Loucy (cell line): ENCODE results near the gene ZFP90.

ENCODE experiments used
- EZH2phosphoT487 ChIP-seq: fragments of 200-600 bp; IDR thresholded peaks from 2 replicates; pipeline ENCODE4 v1.6.1; 2018; ENCODE audit warnings: antibody characterized with exemption, mild to moderate bottlenecking, moderate library complexity, borderline replicate concordance
- TF ChIP-seq, protein P1 (sequence below): fragments of 200-600 bp; sonication (generic); conservative IDR thresholded peaks from 2 replicates; pipeline ENCODE4 v1.5.1; 2014; ENCODE audit warnings: mild to moderate bottlenecking, antibody characterized with exemption, low read length

GRCh38 chr16:68526143-68526781 is 12.8 kb upstream of the ZFP90 start:
- TF ChIP-seq, protein P1, sequence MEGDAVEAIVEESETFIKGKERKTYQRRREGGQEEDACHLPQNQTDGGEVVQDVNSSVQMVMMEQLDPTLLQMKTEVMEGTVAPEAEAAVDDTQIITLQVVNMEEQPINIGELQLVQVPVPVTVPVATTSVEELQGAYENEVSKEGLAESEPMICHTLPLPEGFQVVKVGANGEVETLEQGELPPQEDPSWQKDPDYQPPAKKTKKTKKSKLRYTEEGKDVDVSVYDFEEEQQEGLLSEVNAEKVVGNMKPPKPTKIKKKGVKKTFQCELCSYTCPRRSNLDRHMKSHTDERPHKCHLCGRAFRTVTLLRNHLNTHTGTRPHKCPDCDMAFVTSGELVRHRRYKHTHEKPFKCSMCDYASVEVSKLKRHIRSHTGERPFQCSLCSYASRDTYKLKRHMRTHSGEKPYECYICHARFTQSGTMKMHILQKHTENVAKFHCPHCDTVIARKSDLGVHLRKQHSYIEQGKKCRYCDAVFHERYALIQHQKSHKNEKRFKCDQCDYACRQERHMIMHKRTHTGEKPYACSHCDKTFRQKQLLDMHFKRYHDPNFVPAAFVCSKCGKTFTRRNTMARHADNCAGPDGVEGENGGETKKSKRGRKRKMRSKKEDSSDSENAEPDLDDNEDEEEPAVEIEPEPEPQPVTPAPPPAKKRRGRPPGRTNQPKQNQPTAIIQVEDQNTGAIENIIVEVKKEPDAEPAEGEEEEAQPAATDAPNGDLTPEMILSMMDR = no peak
- TF ChIP-seq EZH2phosphoT487 = no peak
